Gastrocnemius medialis (tissue), 4 donors: ENCODE measurements around the gene NTPCR. TPM values are rescaled to one million over a fixed set of nuclear protein-coding genes. Genes with fewer than 3 reads are reported as not detected.

Experiments used
- ATAC-seq, 2 donors: fragments of 150-250 bp; one replicate each; pipeline ENCODE4 v1.9.1; 2016
- DNase-seq, 2 donors: peaks; one replicate each; pipeline ENCODE4 v3.0.0-alpha.2; 2019
- H3K27ac ChIP-seq, 4 donors: fragments of 200-600 bp; sonication (generic); 1 replicate in 1 of 4; 2 replicates in 3 of 4; pipeline ENCODE4 v1.5.1; 2016 to 2018; ENCODE audit warnings: mild to moderate bottlenecking in 2 of 4, moderate library complexity in 1 of 4
- H3K27me3 ChIP-seq, 3 donors: fragments of 200-600 bp; sonication (generic) in 2 of 3; 1 replicate in 1 of 3; 2 replicates in 2 of 3; pipeline versions ENCODE4 v1.5.1 to v1.6.0; 2016 to 2019; ENCODE audit warnings: mild to moderate bottlenecking in 1 of 3, moderate library complexity in 1 of 3
- H3K36me3 ChIP-seq, 2 donors: fragments of 200-600 bp; sonication (generic) in 1 of 2; one replicate each; pipeline ENCODE4 v1.5.1; 2017 to 2018
- H3K4me1 ChIP-seq, 2 donors: fragments of 200-600 bp; sonication (generic) in 1 of 2; one replicate each; pipeline ENCODE4 v1.5.1; 2016 to 2017; ENCODE audit warnings: mild to moderate bottlenecking in 2 of 2
- H3K4me3 ChIP-seq, 4 donors: fragments of 200-600 bp; sonication (generic) in 3 of 4; 1 replicate in 1 of 4; 2 replicates in 3 of 4; pipeline ENCODE4 v1.5.1; 2016 to 2019; ENCODE audit warnings: mild to moderate bottlenecking in 2 of 4
- H3K9me3 ChIP-seq, 3 donors: fragments of 200-600 bp; sonication (generic) in 2 of 3; 1 replicate in 1 of 3; 2 replicates in 2 of 3; pipeline ENCODE4 v1.5.1; 2016 to 2019
- CTCF ChIP-seq, 5 experiments: fragments of 450-650 bp in 3 of 5; fragments of 200-600 bp in 2 of 5; sonication (generic) in 2 of 5; IDR thresholded peaks in 4 of 5; conservative IDR thresholded peaks in 1 of 5; 1 replicate in 4 of 5; 2 replicates in 1 of 5; pipeline ENCODE4 v1.5.1; 2016 to 2019; ENCODE audit warnings: antibody characterized with exemption in 5 of 5, mild to moderate bottlenecking in 3 of 5, moderate library complexity in 3 of 5
- POLR2A ChIP-seq, 2 donors: fragments of 450-650 bp; IDR thresholded peaks; one replicate each; pipeline ENCODE4 v1.6.1; 2017; ENCODE audit warnings: antibody characterized with exemption in 2 of 2, mild to moderate bottlenecking in 2 of 2, moderate library complexity in 2 of 2
- in situ Hi-C, 4 donors: fragments of 200-750 bp; cut with MboI; loops; one replicate each; pipeline versions ENCODE4 v1.15.0 to v1.8.0; 2017; ENCODE audit warnings: low sequenced_read_pairs in 4 of 4
- intact Hi-C: fragments of 100-400 bp; cut with DNase I; formaldehyde crosslinking; loops from one replicate; pipeline ENCODE4 v1.15.1; 2023; ENCODE audit warnings: low total_unique reads
- total RNA-seq, 4 donors: library from RNA; depleted of rRNA; stranded (reverse); fragments of >200 nt; gene quantifications; one replicate each; pipeline versions ENCODE4 v1.1.0 to v1.2.3, GENCODE V29; 2016

NTPCR gene
- total RNA-seq, 4 donors from 2014 or later = 20.5 to 33.7 (median 24.2) TPM

GRCh38 chr1:232904131-232904530 is 46.3 kb upstream of the NTPCR start:
- Histone ChIP-seq H3K27me3 (no peaks in the 10 kb centered on the region), H3K4me3 (no peak overlapping the region), H3K4me1 (peaks cover 14 to 24% of the 10 kb centered on the region in 2 donors), H3K36me3 (no peaks in the 10 kb centered on the region), H3K27ac (no peak overlapping the region), H3K9me3 (no peaks in the 10 kb centered on the region)
- intact Hi-C loops = no loop called here
- in situ Hi-C loops = no loop called here
- DNase-seq = no peak
- TF ChIP-seq POLR2A (IDR thresholded peaks at IDR 0.05) (no peak), CTCF (IDR thresholded peaks at IDR 0.05 in 4 of 5, conservative IDR thresholded peaks at IDR 0.05 in 1 of 5) (no peak)
- no peak for ATAC-seq

DNA sequence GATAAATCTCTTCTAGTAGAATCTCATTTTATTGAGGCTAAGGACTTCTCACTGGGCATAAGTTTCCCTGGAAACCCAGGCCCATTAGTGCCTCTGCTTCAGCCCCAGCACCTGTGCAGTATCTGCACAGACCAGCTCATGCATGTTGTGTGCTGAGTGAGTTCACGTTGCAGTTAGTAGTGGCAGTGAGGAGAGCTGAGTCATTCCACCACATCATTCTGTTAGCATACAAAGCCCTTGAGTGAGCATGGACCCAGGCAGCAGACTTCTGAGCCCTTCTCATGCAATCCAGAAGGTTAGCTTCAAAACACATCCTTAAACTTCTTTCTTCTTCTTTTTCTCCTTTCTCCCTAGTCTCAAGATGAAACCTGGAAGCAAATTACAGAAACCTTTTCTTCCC is 45.8 kb upstream of the NTPCR start:
- H3K27ac ChIP-seq = no peak overlapping the region
- ATAC-seq (no peak), DNase-seq (no peak)
- peaks cover 14 to 20% of the 10 kb centered on the region in 2 donors for H3K4me1 ChIP-seq
- TF ChIP-seq CTCF (IDR thresholded peaks at IDR 0.05 in 4 of 5, conservative IDR thresholded peaks at IDR 0.05 in 1 of 5) (no peak), POLR2A (IDR thresholded peaks at IDR 0.05) (no peak)
- intact Hi-C loops = no loop called here
- no peak overlapping the region for H3K4me3 ChIP-seq
- in situ Hi-C loops = no loop called here
- H3K27me3 ChIP-seq = no peaks in the 10 kb centered on the region
- no peaks in the 10 kb centered on the region for H3K9me3 ChIP-seq
- no peaks in the 10 kb centered on the region for H3K36me3 ChIP-seq

- intact Hi-C loops = no loop called here
- no peaks in the 10 kb centered on the region for H3K27me3 ChIP-seq
- in situ Hi-C loops = no loop called here
- no peaks in the 10 kb centered on the region for H3K36me3 ChIP-seq
- no peak for DNase-seq
- TF ChIP-seq CTCF (IDR thresholded peaks at IDR 0.05 in 4 of 5, conservative IDR thresholded peaks at IDR 0.05 in 1 of 5) (no peak), POLR2A (IDR thresholded peaks at IDR 0.05) (no peak)
- H3K4me1 ChIP-seq = peaks cover 14% of the 10 kb centered on the region in 2 donors
- H3K4me3 ChIP-seq = no peak overlapping the region
- H3K27ac ChIP-seq = no peak overlapping the region
- H3K9me3 ChIP-seq = no peaks in the 10 kb centered on the region
- ATAC-seq = no peak
Measured at GRCh38 chr1:232905331-232906034, 44.9 kb upstream of the NTPCR start.

DNA sequence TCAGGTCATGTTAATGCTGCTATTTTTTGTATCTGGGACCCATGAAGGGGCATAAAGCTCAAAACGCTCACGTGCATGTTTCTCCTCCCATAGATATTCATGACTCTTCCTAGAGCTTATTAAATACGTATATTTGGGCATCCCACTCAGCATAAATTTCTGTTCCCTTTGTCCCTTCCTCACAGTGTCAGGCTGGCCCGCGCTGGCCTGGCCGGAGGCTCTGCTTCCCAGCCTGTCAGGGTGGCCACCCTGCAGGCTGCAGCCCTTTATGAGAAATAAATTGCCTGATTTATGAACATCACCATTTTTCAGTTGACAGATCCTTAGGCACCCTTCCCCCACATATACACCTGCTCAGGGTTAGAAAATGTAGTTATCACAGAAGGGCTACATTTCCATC is 44.0 kb upstream of the NTPCR start:
- intact Hi-C loops = no loop called here
- TF ChIP-seq POLR2A (IDR thresholded peaks at IDR 0.05) = no peak
- TF ChIP-seq CTCF (IDR thresholded peaks at IDR 0.05 in 4 of 5, conservative IDR thresholded peaks at IDR 0.05 in 1 of 5) = no peak

GRCh38 chr1:232908831-232909230 is 41.6 kb upstream of the NTPCR start:
- Histone ChIP-seq H3K27ac (no peak overlapping the region), H3K27me3 (no peaks in the 10 kb centered on the region), H3K9me3 (no peaks in the 10 kb centered on the region), H3K36me3 (no peaks in the 10 kb centered on the region), H3K4me1 (no peaks in the 10 kb centered on the region), H3K4me3 (no peak overlapping the region)
- intact Hi-C loops (no loop called here), in situ Hi-C loops (no loop called here)
- TF ChIP-seq CTCF (IDR thresholded peaks at IDR 0.05 in 4 of 5, conservative IDR thresholded peaks at IDR 0.05 in 1 of 5) (no peak), POLR2A (IDR thresholded peaks at IDR 0.05) (no peak)
- DNase-seq = no peak
- ATAC-seq = no peak

More for the DNA sequence above, 44.0 kb upstream of the NTPCR start:
- H3K4me3 ChIP-seq = no peak overlapping the region
- no peak overlapping the region for H3K27ac ChIP-seq
- in situ Hi-C loops = no loop called here
- peaks cover 5% of the 10 kb centered on the region in 2 donors for H3K4me1 ChIP-seq
- no peaks in the 10 kb centered on the region for H3K9me3 ChIP-seq
- ATAC-seq = no peak
- no peaks in the 10 kb centered on the region for H3K27me3 ChIP-seq
- no peaks in the 10 kb centered on the region for H3K36me3 ChIP-seq
- DNase-seq = no peak
